KMS-11 (cell line): ENCODE measurements around the gene ZC3H10.

Source experiments
- H2AFZ ChIP-seq: fragments of 200-600 bp; sonication (generic); 2 replicates; pipeline ENCODE4 v1.6.1; 2016; ENCODE audit warnings: antibody characterized with exemption, mixed run types, low read depth
- H3K27ac ChIP-seq: fragments of 200-600 bp; sonication (generic); 2 replicates; pipeline ENCODE4 v1.6.1; 2016; ENCODE audit warnings: mild to moderate bottlenecking, mixed run types
- H3K27me3 ChIP-seq: fragments of 200-600 bp; sonication (generic); 2 replicates; pipeline ENCODE4 v1.6.1; 2017; ENCODE audit warnings: mild to moderate bottlenecking, low read depth, mixed run types, moderate library complexity; ENCODE audit not compliant: insufficient read depth
- H3K36me3 ChIP-seq: fragments of 200-600 bp; sonication (generic); 2 replicates; pipeline ENCODE4 v1.6.1; 2017; ENCODE audit warnings: mild to moderate bottlenecking, mixed run types; ENCODE audit not compliant: insufficient read depth
- H3K4me1 ChIP-seq: fragments of 200-600 bp; sonication (generic); 2 replicates; pipeline ENCODE4 v1.6.1; 2016; ENCODE audit warnings: mild to moderate bottlenecking, low read depth, mixed run types; ENCODE audit not compliant: poor library complexity, severe bottlenecking
- H3K4me2 ChIP-seq: fragments of 200-600 bp; sonication (generic); 2 replicates; pipeline ENCODE4 v1.7.0; 2016; ENCODE audit warnings: mild to moderate bottlenecking, mixed run types
- H3K4me3 ChIP-seq: fragments of 200-600 bp; sonication (generic); IDR thresholded peaks from 2 replicates; pipeline ENCODE4 v1.6.1; 2017; ENCODE audit warnings: low read depth, low read length, mixed read lengths; ENCODE audit not compliant: insufficient read depth
- H3K79me2 ChIP-seq: fragments of 200-600 bp; sonication (generic); 2 replicates; pipeline ENCODE4 v1.6.1; 2016; ENCODE audit warnings: low read depth, mixed run types; ENCODE audit not compliant: insufficient read depth
- H3K9ac ChIP-seq: fragments of 200-600 bp; sonication (generic); 2 replicates; pipeline ENCODE4 v1.6.1; 2016; ENCODE audit warnings: mild to moderate bottlenecking, mixed run types
- H4K20me1 ChIP-seq: fragments of 200-600 bp; sonication (generic); 2 replicates; pipeline ENCODE4 v1.6.1; 2016; ENCODE audit warnings: mild to moderate bottlenecking, mixed run types; ENCODE audit not compliant: insufficient read depth
- CTCF ChIP-seq: fragments of 200-600 bp; sonication (generic); conservative IDR thresholded peaks from 2 replicates; pipeline ENCODE4 v1.6.1; 2017; ENCODE audit warnings: low read depth, mild to moderate bottlenecking, antibody characterized with exemption, low read length, moderate library complexity, mixed read lengths

The ZC3H10 gene

GRCh38 chr12:56086096-56086495 is 32.0 kb upstream of the ZC3H10 start:
- H3K4me3 ChIP-seq, result no peak overlapping the region

GRCh38 chr12:56086608-56087007 is 31.5 kb upstream of the ZC3H10 start:
- TF ChIP-seq CTCF, result no peak; the same call in 1 of the 2 replicates
- no peak overlapping the region for H2AFZ ChIP-seq
- no peaks in the 10 kb centered on the region for H3K36me3 ChIP-seq
- no peak overlapping the region for H3K27ac ChIP-seq
- no peak overlapping the region for H3K4me2 ChIP-seq
- H3K9ac ChIP-seq, result no peak overlapping the region
- H4K20me1 ChIP-seq, result no peaks in the 10 kb centered on the region
- H3K4me3 ChIP-seq, result no peak overlapping the region
- H3K27me3 ChIP-seq, result peaks cover 18% of the 10 kb centered on the region; the same call in 1 of the 2 replicates
- H3K79me2 ChIP-seq, result no peaks in the 10 kb centered on the region
- no peaks in the 10 kb centered on the region for H3K4me1 ChIP-seq

More at GRCh38 chr12:56086096-56086495, 32.0 kb upstream of the ZC3H10 start:
- Histone ChIP-seq H4K20me1 (no peaks in the 10 kb centered on the region), H3K36me3 (no peaks in the 10 kb centered on the region), H3K9ac (no peak overlapping the region), H3K79me2 (no peaks in the 10 kb centered on the region), H3K4me2 (no peak overlapping the region), H2AFZ (no peak overlapping the region), H3K4me1 (no peaks in the 10 kb centered on the region), H3K27ac (no peak overlapping the region), H3K27me3 (peaks cover 22% of the 10 kb centered on the region; the same call in 1 of the 2 replicates)
- TF ChIP-seq CTCF, result no peak

- H3K4me1 ChIP-seq, result no peaks in the 10 kb centered on the region
- H3K27ac ChIP-seq, result no peak overlapping the region
- H3K4me2 ChIP-seq, result no peak overlapping the region
- H3K27me3 ChIP-seq, result peaks cover 12% of the 10 kb centered on the region; the same call in 1 of the 2 replicates
- H3K79me2 ChIP-seq, result no peaks in the 10 kb centered on the region
- no peak overlapping the region for H2AFZ ChIP-seq
- H3K36me3 ChIP-seq, result no peaks in the 10 kb centered on the region
- H3K4me3 ChIP-seq, result no peak overlapping the region
- no peaks in the 10 kb centered on the region for H4K20me1 ChIP-seq
- H3K9ac ChIP-seq, result no peak overlapping the region
- TF ChIP-seq CTCF, result no peak
Observed at GRCh38 chr12:56087220-56087619, 30.8 kb upstream of the ZC3H10 start.

GRCh38 chr12:56097738-56098137 is 20.3 kb upstream of the ZC3H10 start:
- Histone ChIP-seq H2AFZ (no peak overlapping the region), H3K27me3 (peaks cover 10% of the 10 kb centered on the region; the same call in 1 of the 2 replicates), H4K20me1 (no peaks in the 10 kb centered on the region), H3K4me2 (no peak overlapping the region), H3K4me3 (no peak overlapping the region), H3K27ac (no peak overlapping the region), H3K36me3 (no peaks in the 10 kb centered on the region), H3K9ac (no peak overlapping the region), H3K79me2 (no peaks in the 10 kb centered on the region), H3K4me1 (peaks cover under 1% of the 10 kb centered on the region)
- no peak for TF ChIP-seq CTCF
